ENCODE data around the gene PEX19.

PEX19 gene

DNA sequence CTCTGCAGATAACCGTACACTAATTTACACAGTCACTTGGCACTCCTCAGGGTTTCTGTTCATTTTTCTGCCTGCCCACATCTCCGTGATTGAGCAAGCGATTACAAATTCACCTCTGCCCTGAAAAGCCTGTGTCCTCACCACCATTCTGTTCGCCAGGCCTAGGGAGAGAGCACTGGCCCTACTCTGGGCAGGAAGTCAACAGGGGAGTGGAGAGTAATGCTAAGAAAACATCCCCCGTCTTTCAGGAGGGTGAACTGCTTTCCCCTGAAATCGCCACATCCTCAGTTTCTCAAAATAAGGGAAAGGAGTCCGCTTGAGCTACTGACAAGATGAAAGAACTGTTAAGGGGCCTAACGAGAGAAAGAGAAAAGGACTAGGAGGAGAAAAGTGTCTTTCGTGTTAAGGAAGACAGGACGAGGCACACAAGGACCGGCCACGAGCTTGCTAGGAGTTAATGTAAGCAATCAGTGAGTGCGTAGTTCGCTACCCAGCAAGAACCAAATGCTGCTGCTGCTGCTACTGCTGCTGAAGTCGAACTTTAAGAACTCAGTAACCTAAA is 632 bp downstream of the PEX19 start:
- Histone ChIP-seq H3K4me1 (peaks cover 20% of the 10 kb centered on the region), H3K27ac (peak overlapping the region; percentile 85), H4K20me1 (0 out of 2 replicates have a peak, but pooled peaks cover 5% of the 10 kb centered on the region), H3K4me2 (peak overlapping the region; percentile 94), H3K9ac (peak overlapping the region; percentile 95), H3K36me3 (peaks cover 55% of the 10 kb centered on the region), H3K27me3 (no peaks in the 10 kb centered on the region), H3K9me3 (no peaks in the 10 kb centered on the region), H3K4me3 (peak overlapping the region; percentile 90)
- no peak for TF ChIP-seq Cebpa-rat (IDR thresholded peaks at IDR 0.05)

DNA sequence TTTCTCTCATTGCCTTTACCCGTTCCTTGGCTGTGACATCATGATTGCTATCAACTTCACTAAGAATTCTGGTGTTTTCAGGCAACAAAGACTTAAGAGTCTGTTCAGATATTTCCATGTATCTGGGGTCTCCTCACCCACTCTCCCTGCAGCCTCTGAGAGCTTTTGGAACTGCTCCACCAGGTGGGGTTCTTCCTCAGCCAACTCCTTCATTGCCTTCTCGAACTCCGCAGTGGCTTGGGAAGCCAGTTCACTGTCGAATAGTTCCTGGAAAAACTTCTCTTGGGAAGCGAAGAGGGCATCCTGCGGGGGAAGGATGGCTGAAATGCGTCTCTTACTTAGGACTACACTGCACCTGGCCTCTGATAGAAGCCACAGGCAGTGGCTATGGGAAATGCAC is 2.1 kb downstream of the PEX19 start:
- H3K9ac ChIP-seq: no peak overlapping the region
- H3K4me3 ChIP-seq: no peak overlapping the region
- H3K9me3 ChIP-seq: no peaks in the 10 kb centered on the region
- TF ChIP-seq Cebpa-rat (IDR thresholded peaks at IDR 0.05): no peak
- H3K36me3 ChIP-seq: peaks cover 57% of the 10 kb centered on the region
- H3K27me3 ChIP-seq: no peaks in the 10 kb centered on the region
- H3K27ac ChIP-seq: no peak overlapping the region
- no peak overlapping the region for H3K4me2 ChIP-seq
- H4K20me1 ChIP-seq: 0 out of 2 replicates have a peak, but pooled peaks cover 5% of the 10 kb centered on the region
- peaks cover 20% of the 10 kb centered on the region for H3K4me1 ChIP-seq

DNA sequence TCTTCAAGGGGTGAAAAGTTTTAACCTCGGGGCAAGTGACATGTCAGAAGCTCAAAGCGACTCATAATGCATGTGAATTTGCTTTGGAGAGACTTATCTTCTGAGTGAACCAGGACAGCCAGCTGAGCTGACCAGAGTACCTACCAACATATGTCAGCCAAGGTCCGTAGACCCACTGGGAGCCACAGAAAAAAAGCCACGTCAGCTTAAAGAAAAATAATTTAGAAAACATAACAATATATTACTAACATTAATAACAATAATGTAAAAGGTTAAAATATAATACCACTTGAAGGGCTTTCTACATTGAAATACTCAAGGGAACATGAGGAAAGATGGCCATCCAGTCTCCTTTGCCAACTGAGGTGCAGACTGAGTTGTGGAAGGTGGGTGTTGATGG is 6.9 kb downstream of the PEX19 start:
- Histone ChIP-seq H4K20me1 (no peaks in the 10 kb centered on the region), H3K9me3 (no peaks in the 10 kb centered on the region), H3K9ac (no peak overlapping the region), H3K4me2 (no peak overlapping the region), H3K36me3 (peaks cover 71% of the 10 kb centered on the region), H3K27me3 (no peaks in the 10 kb centered on the region), H3K27ac (no peak overlapping the region), H3K4me1 (no peaks in the 10 kb centered on the region), H3K4me3 (no peak overlapping the region)
- TF ChIP-seq Cebpa-rat (IDR thresholded peaks at IDR 0.05): no peak

DNA sequence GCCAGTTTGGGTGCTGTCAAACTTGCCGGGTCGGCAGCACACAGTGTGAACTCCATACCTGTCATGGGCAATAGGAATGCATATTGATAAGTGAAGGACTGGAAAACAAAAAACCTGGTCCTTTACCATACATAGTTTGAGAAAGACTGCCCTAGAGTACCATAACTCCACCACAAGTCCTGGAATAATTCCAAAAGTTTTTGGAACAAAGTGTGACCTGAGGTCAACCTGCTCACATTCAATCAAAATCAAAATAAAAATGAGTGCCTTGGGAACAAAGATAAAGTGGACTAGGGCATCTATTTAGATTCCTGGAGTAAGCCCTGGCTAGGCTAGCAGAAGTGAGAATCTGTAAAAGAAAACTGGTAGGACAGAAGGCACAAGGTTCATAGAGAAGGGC is 7.6 kb downstream of the PEX19 start:
- no peak for TF ChIP-seq Cebpa-rat (IDR thresholded peaks at IDR 0.05)
- Histone ChIP-seq H3K4me2 (no peak overlapping the region), H3K27ac (no peak overlapping the region), H3K4me3 (no peak overlapping the region), H3K4me1 (no peaks in the 10 kb centered on the region), H4K20me1 (no peaks in the 10 kb centered on the region), H3K9ac (no peak overlapping the region), H3K36me3 (peaks cover 64% of the 10 kb centered on the region), H3K27me3 (no peaks in the 10 kb centered on the region), H3K9me3 (no peaks in the 10 kb centered on the region)

DNA sequence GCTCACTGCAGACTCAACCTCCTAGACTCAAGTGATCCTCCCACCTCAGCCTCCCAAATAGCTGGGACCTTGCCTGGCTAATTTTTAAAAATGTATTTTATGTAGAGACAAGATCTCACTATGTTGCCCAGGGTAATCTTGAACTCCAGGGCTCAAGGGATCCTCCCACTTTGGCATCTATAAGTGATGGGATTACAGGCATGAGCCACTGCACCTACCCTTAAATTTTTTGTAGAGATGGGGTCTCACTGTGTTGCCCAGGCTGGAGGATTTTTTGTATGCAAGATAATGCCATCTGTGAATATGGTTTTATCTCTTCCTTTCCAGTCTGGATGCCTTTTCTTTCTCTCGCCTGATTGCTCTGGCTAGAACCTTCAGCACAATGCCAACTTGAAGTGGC is 13.9 kb downstream of the PEX19 start:
- H3K9ac ChIP-seq: no peak overlapping the region
- H3K27me3 ChIP-seq: no peaks in the 10 kb centered on the region
- no peaks in the 10 kb centered on the region for H3K9me3 ChIP-seq
- TF ChIP-seq Cebpa-rat (IDR thresholded peaks at IDR 0.05): no peak
- H3K36me3 ChIP-seq: 0 out of 2 replicates have a peak, but pooled peaks cover 2% of the 10 kb centered on the region
- no peak overlapping the region for H3K4me3 ChIP-seq
- H3K4me1 ChIP-seq: peaks cover 10% of the 10 kb centered on the region
- no peak overlapping the region for H3K27ac ChIP-seq
- H4K20me1 ChIP-seq: no peaks in the 10 kb centered on the region
- H3K4me2 ChIP-seq: no peak overlapping the region

DNA sequence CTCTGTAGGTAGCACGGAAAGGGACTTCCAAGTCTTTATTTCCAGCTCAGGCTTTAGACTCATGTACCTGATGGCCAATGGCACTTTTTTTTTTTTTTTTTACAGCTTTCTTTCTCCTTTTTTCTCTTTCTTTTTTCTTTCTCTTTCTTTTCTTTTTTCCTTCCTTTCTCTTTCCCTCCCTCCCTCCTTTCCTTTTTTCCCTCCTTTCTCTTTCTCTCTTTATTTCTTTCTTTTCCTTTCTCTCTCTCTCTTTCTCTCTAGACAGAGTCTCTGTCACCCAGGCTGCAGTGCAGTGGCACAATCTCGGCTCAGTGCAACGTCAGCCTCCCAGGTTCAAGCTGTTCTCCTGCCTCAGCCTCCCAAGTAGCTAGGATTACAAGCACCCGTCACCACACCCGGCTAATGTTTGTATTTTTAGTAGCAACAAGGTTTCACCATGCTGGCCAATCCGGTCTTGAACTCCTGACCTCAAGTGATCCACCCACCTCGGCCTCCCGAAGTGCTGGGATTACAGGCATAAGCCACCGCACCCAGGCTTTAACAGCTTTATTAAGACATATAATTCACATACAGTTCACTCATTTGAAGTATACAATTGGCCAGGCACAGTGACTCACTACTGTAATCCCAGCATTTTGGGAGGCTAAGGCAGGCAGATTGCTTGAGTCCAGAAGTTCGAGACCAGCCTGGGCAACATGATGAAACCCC is 17.5 kb downstream of the PEX19 start:
- H3K4me2 ChIP-seq: no peak overlapping the region
- H3K27me3 ChIP-seq: no peaks in the 10 kb centered on the region
- H3K27ac ChIP-seq: no peak overlapping the region
- H3K9me3 ChIP-seq: no peaks in the 10 kb centered on the region
- H3K4me3 ChIP-seq: no peak overlapping the region
- no peaks in the 10 kb centered on the region for H3K36me3 ChIP-seq
- no peak for TF ChIP-seq Cebpa-rat (IDR thresholded peaks at IDR 0.05)
- H4K20me1 ChIP-seq: no peaks in the 10 kb centered on the region
- H3K4me1 ChIP-seq: peaks cover 24% of the 10 kb centered on the region
- no peak overlapping the region for H3K9ac ChIP-seq

DNA sequence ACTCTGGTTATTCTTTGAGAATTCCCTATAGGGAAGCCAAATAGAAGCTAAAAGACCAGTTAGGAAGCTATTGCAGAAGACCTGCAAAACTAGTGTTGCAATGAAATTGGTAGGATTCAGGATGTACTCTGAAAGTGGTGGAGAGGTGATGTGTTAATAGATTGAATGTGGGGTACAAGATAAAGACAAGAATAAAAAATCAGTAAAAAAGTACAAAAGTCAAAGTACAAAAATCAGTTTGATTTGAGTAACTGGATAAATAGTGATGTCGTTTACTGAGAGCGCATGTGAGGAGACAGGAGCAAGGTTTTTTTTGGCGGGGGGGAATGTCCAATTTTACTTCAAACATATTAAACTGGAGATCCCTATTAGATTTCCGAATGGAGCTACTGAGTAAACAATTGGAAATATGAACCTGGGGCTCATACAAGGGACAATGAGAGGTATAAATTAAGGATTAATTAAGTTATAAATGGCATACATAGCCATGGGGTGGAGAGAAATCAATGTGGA is 20.1 kb downstream of the PEX19 start:
- peaks cover 38% of the 10 kb centered on the region for H3K4me1 ChIP-seq
- no peak for TF ChIP-seq Cebpa-rat (IDR thresholded peaks at IDR 0.05)
- H3K9me3 ChIP-seq: no peaks in the 10 kb centered on the region
- no peaks in the 10 kb centered on the region for H3K36me3 ChIP-seq
- no peak overlapping the region for H3K27ac ChIP-seq
- no peak overlapping the region for H3K4me2 ChIP-seq
- H4K20me1 ChIP-seq: no peaks in the 10 kb centered on the region
- no peaks in the 10 kb centered on the region for H3K27me3 ChIP-seq
- no peak overlapping the region for H3K9ac ChIP-seq
- H3K4me3 ChIP-seq: no peak overlapping the region

DNA sequence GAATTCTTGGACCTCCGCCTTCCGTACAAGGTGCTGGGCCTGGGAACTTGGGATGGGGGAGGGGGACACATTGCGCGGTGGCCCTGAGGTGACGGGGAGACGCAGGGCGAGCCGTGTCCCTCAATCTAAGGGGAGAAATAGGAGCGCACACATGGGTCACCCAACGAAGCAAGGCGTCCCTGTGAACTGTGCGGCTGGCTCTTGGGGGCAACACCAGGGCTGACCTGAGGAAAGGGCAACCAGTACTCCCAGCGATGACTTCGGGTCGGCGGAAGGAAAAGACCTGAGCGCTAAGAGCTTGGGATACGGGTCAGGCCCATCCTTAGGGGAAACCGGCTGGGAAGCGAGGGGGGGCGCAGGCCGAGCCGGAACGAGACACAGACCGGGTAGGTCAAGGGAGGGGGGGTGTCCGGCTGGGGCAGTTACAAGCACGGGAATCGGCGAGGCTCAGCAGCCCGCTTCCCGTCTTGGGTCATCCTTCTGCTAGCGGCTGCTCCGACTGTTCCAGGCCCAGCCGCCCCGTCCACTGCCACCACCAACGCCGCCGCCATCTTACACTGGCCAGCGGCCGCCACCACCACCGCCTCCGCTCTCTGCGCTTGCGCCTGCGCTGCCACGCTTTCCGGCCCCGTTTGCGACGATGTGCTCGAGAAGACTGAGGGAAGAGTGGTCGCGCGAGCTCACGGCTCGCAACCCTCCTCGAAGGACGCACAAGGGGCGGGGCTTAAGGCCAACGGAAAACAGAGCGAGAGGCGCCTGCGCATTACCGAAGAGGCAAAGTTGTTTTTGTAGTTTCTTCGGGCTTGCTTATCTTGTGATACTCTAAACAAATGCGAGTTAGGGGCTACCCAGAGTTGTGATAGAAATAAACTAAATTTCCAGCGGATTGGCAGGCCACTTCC is 22.8 kb downstream of the PEX19 start, which contains the start of gene DCAF8:
TSS of gene DCAF8 (minus strand) at position 657 of the 902 bp plus-strand sequence. CDS start 18,541 bp downstream, outside the sequence.
- Histone ChIP-seq H3K4me1 (peaks cover 58% of the 10 kb centered on the region), H3K27me3 (no peaks in the 10 kb centered on the region), H3K9me3 (no peaks in the 10 kb centered on the region), H3K36me3 (peaks cover 20% of the 10 kb centered on the region), H3K27ac (peak within 1 kb of the TSS; percentile 97), H3K4me3 (peak within 1 kb of the TSS; percentile 93), H4K20me1 (peaks cover 14% of the 10 kb centered on the region), H3K4me2 (peak within 1 kb of the TSS; percentile 87), H3K9ac (peak within 1 kb of the TSS; percentile 98)
- no peak for TF ChIP-seq Cebpa-rat (IDR thresholded peaks at IDR 0.05)

DNA sequence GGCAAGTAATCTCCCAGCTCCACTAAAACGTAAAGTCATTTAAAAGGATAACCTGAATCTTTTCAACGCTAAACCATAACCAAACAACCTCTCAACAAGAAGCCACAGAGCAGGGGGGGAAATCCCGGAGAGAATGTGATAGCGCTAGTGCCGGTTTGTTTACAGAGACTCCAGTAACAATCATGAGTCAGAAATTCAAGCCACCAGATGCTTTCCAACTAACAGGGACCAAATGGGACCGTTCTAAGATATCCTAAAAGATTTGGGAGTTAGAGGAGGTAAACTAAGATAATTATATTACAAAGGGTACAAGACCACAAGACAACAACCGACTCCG is 23.4 kb downstream of the PEX19 start:
- H3K9me3 ChIP-seq: no peaks in the 10 kb centered on the region
- H3K4me3 ChIP-seq: peak overlapping the region; percentile 93
- H3K27me3 ChIP-seq: no peaks in the 10 kb centered on the region
- H3K4me2 ChIP-seq: peak overlapping the region; percentile 82
- H3K9ac ChIP-seq: peak overlapping the region; percentile 98
- TF ChIP-seq Cebpa-rat (IDR thresholded peaks at IDR 0.05): no peak
- H4K20me1 ChIP-seq: peaks cover 20% of the 10 kb centered on the region
- H3K36me3 ChIP-seq: peaks cover 20% of the 10 kb centered on the region
- peak overlapping the region; percentile 97 for H3K27ac ChIP-seq
- H3K4me1 ChIP-seq: peaks cover 53% of the 10 kb centered on the region
